ENCODE results near the gene CDYL2. TPM values are rescaled to one million over a fixed set of nuclear protein-coding genes. Genes with fewer than 3 reads are reported as not detected.

CDYL2 gene
- total RNA-seq, 2 donors from 2014 or later, result 9.9 to 12.8 TPM

GRCh38 chr16:80743273-80743672 is 61.1 kb downstream of the CDYL2 start:
- Mint-ChIP-seq H3K9me3 (peaks cover 11% of the 10 kb centered on the region), H3K4me1 (no peaks in the 10 kb centered on the region), H3K4me3 (no peak overlapping the region), H3K36me3 (ENCODE audit: low read depth) (peaks cover 10% of the 10 kb centered on the region), H3K27ac (no peak overlapping the region), H3K27me3 (ENCODE audit: insufficient read depth) (no peaks in the 10 kb centered on the region)
- Histone ChIP-seq H3K9ac (ENCODE audit: extremely low read depth, low read length, poor library complexity, severe bottlenecking) (no peak overlapping the region), H3K27me3 (ENCODE audit: control insufficient read depth, insufficient read depth, low read length, poor library complexity, severe bottlenecking) (no peaks in the 10 kb centered on the region), H3K4me3 (ENCODE audit: low read length) (no peak overlapping the region), H3K9me3 (ENCODE audit: control insufficient read depth, low read length) (no peaks in the 10 kb centered on the region), H3K4me1 (ENCODE audit: control insufficient read depth, insufficient read depth, low read length) (no peaks in the 10 kb centered on the region), H3K27ac (ENCODE audit: low read depth, low read length) (no peak overlapping the region), H3K36me3 (ENCODE audit: control insufficient read depth, insufficient read depth, low read length) (no peaks in the 10 kb centered on the region)
- TF ChIP-seq CTCF (conservative IDR thresholded peaks at IDR 0.05), result no peak
- 88% methylated on average over 3 of the region's 3 CpGs; no CpG with 5 or more reads in 1 of the 2 experiments for WGBS, 2 experiments (ENCODE audit: insufficient coverage in 1 of 2, insufficient read length in 1 of 2)
- DNase-seq, result no peak

- Histone ChIP-seq H3K9me3 (ENCODE audit: control insufficient read depth, low read length) (no peaks in the 10 kb centered on the region), H3K36me3 (ENCODE audit: control insufficient read depth, insufficient read depth, low read length) (no peaks in the 10 kb centered on the region), H3K9ac (ENCODE audit: extremely low read depth, low read length, poor library complexity, severe bottlenecking) (no peak overlapping the region), H3K27ac (ENCODE audit: low read depth, low read length) (no peak overlapping the region), H3K4me3 (ENCODE audit: low read length) (no peak overlapping the region), H3K27me3 (ENCODE audit: control insufficient read depth, insufficient read depth, low read length, poor library complexity, severe bottlenecking) (no peaks in the 10 kb centered on the region), H3K4me1 (ENCODE audit: control insufficient read depth, insufficient read depth, low read length) (no peaks in the 10 kb centered on the region)
- no peak overlapping the region for H3K4me3 Mint-ChIP-seq
- H3K36me3 Mint-ChIP-seq (ENCODE audit: low read depth), result peaks cover 10% of the 10 kb centered on the region
- no peaks in the 10 kb centered on the region for H3K27me3 Mint-ChIP-seq (ENCODE audit: insufficient read depth)
- peaks cover 11% of the 10 kb centered on the region for H3K9me3 Mint-ChIP-seq
- H3K4me1 Mint-ChIP-seq, result no peaks in the 10 kb centered on the region
- TF ChIP-seq CTCF (conservative IDR thresholded peaks at IDR 0.05), result no peak
- WGBS, 2 experiments (ENCODE audit: insufficient coverage in 1 of 2, insufficient read length in 1 of 2), result 91 to 95% methylated on average over 2 of the region's 2 CpGs
- H3K27ac Mint-ChIP-seq, result no peak overlapping the region
- DNase-seq, result no peak
Measured at GRCh38 chr16:80742331-80742730, 62.1 kb downstream of the CDYL2 start.

- Mint-ChIP-seq H3K4me3 (no peak overlapping the region), H3K9me3 (peaks cover 11% of the 10 kb centered on the region), H3K27ac (no peak overlapping the region), H3K4me1 (no peaks in the 10 kb centered on the region), H3K27me3 (ENCODE audit: insufficient read depth) (no peaks in the 10 kb centered on the region), H3K36me3 (ENCODE audit: low read depth) (peaks cover 10% of the 10 kb centered on the region)
- no peaks in the 10 kb centered on the region for H3K4me1 ChIP-seq (ENCODE audit: control insufficient read depth, insufficient read depth, low read length)
- no peak for TF ChIP-seq CTCF (conservative IDR thresholded peaks at IDR 0.05)
- H3K27me3 ChIP-seq (ENCODE audit: control insufficient read depth, insufficient read depth, low read length, poor library complexity, severe bottlenecking), result no peaks in the 10 kb centered on the region
- no peaks in the 10 kb centered on the region for H3K36me3 ChIP-seq (ENCODE audit: control insufficient read depth, insufficient read depth, low read length)
- no peak overlapping the region for H3K9ac ChIP-seq (ENCODE audit: extremely low read depth, low read length, poor library complexity, severe bottlenecking)
- no peak overlapping the region for H3K4me3 ChIP-seq (ENCODE audit: low read length)
- WGBS, 2 experiments (ENCODE audit: insufficient coverage in 1 of 2, insufficient read length in 1 of 2), result 87 to 94% methylated on average over 3 to 4 of the region's 4 CpGs
- no peak for DNase-seq
- H3K9me3 ChIP-seq (ENCODE audit: control insufficient read depth, low read length), result no peaks in the 10 kb centered on the region
- H3K27ac ChIP-seq (ENCODE audit: low read depth, low read length), result no peak overlapping the region
Measured at GRCh38 chr16:80741724-80742123, 62.7 kb downstream of the CDYL2 start.

Data from endodermal cell (in vitro differentiated cells).